Neuronal stem cell (in vitro differentiated cells): ENCODE measurements around the gene ORAI2.
"Not testable (repeated sequence)": the region's sequence is repeated elsewhere in the genome, so short reads cannot be mapped to it uniquely, and the experiment has no call there.

Source experiments
- DNase-seq: peaks from one replicate; pipeline ENCODE4 v3.0.0-alpha.2; 2013; ENCODE audit warnings: low spot score
- H2AFZ ChIP-seq: one replicate; pipeline ENCODE4 v1.6.1; 2013; ENCODE audit warnings: mild to moderate bottlenecking, low read length, inconsistent platforms
- H2AK5ac ChIP-seq: 2 replicates; pipeline ENCODE4 v1.6.1; 2013; ENCODE audit warnings: low read depth, mild to moderate bottlenecking, inconsistent platforms, low read length, moderate library complexity, mixed read lengths
- H2BK120ac ChIP-seq: 2 replicates; pipeline ENCODE4 v1.6.1; 2013; ENCODE audit warnings: low read depth, mild to moderate bottlenecking, inconsistent platforms, low read length, moderate library complexity, mixed read lengths
- H2BK12ac ChIP-seq: one replicate; pipeline ENCODE4 v1.6.1; 2013; ENCODE audit warnings: low read length, inconsistent platforms
- H2BK15ac ChIP-seq: 2 replicates; pipeline ENCODE4 v1.6.1; 2013; ENCODE audit warnings: mild to moderate bottlenecking, low read length, inconsistent platforms, mixed read lengths
- H2BK5ac ChIP-seq: one replicate; pipeline ENCODE4 v1.6.1; 2013; ENCODE audit warnings: inconsistent platforms, mild to moderate bottlenecking, low read length, moderate library complexity
- H3K14ac ChIP-seq: one replicate; pipeline ENCODE4 v1.6.1; 2013; ENCODE audit warnings: low read length, inconsistent platforms
- H3K18ac ChIP-seq: 2 replicates; pipeline ENCODE4 v1.6.1; 2013; ENCODE audit warnings: low read length, inconsistent platforms
- H3K23ac ChIP-seq: 2 replicates; pipeline ENCODE4 v1.6.1; 2013; ENCODE audit warnings: low read depth, mild to moderate bottlenecking, mixed read lengths, low read length, inconsistent platforms; ENCODE audit not compliant: poor library complexity
- H3K27ac ChIP-seq: replicated peaks from 3 replicates; pipeline ENCODE4 v1.5.1; 2013; ENCODE audit warnings: low read length, inconsistent platforms
- H3K27me3 ChIP-seq, 3 experiments: 2 replicates each; pipeline ENCODE4 v1.6.1; 2013; ENCODE audit warnings: low read length in 3 of 3, mild to moderate bottlenecking in 2 of 3, inconsistent platforms in 1 of 3, low read depth in 1 of 3, mixed read lengths in 1 of 3, moderate library complexity in 1 of 3; ENCODE audit not compliant: control insufficient read depth in 3 of 3, insufficient read depth in 3 of 3
- H3K36me3 ChIP-seq, 2 donors: replicated peaks in 1 of 2; 2 replicates each; pipeline ENCODE4 v1.6.1; 2013; ENCODE audit warnings: low read length in 2 of 2; ENCODE audit not compliant: control insufficient read depth in 2 of 2, insufficient read depth in 2 of 2
- H3K4ac ChIP-seq: 2 replicates; pipeline ENCODE4 v1.6.1; 2013; ENCODE audit warnings: inconsistent platforms, mild to moderate bottlenecking, low read length, moderate library complexity
- H3K4me1 ChIP-seq, 2 donors: 1 replicate in 1 of 2; 2 replicates in 1 of 2; pipeline ENCODE4 v1.6.1; 2013; ENCODE audit warnings: low read length in 2 of 2, low read depth in 1 of 2; ENCODE audit not compliant: control insufficient read depth in 2 of 2, insufficient read depth in 1 of 2
- H3K4me2 ChIP-seq: one replicate; pipeline ENCODE4 v1.6.1; 2013; ENCODE audit warnings: mild to moderate bottlenecking, low read length, inconsistent platforms; ENCODE audit not compliant: insufficient read depth, poor library complexity, severe bottlenecking
- H3K4me3 ChIP-seq, 2 donors: 2 replicates each; pipeline ENCODE4 v1.5.1; 2013; ENCODE audit warnings: low read length in 2 of 2, mild to moderate bottlenecking in 2 of 2, inconsistent platforms in 1 of 2, moderate library complexity in 1 of 2
- H3K79me1 ChIP-seq: one replicate; pipeline ENCODE4 v1.6.1; 2013; ENCODE audit warnings: low read depth, mild to moderate bottlenecking, inconsistent platforms, low read length, moderate library complexity
- H3K9ac ChIP-seq: one replicate; pipeline ENCODE4 v1.6.1; 2013; ENCODE audit warnings: mild to moderate bottlenecking, low read depth, low read length, inconsistent platforms; ENCODE audit not compliant: poor library complexity
- H3K9me3 ChIP-seq, 2 donors: replicated peaks in 1 of 2; 2 replicates each; pipeline versions ENCODE3 to v1.6.1; 2013; ENCODE audit warnings: low read length in 2 of 2, mild to moderate bottlenecking in 2 of 2, inconsistent platforms in 1 of 2, low read depth in 1 of 2, mixed read lengths in 1 of 2, moderate library complexity in 1 of 2; ENCODE audit not compliant: control insufficient read depth in 2 of 2, insufficient read depth in 1 of 2
- H4K8ac ChIP-seq: one replicate; pipeline ENCODE4 v1.6.1; 2013; ENCODE audit warnings: low read depth, mild to moderate bottlenecking, inconsistent platforms, low read length, moderate library complexity
- H4K91ac ChIP-seq: one replicate; pipeline ENCODE4 v1.6.1; 2013; ENCODE audit warnings: low read length, low read depth, mild to moderate bottlenecking, inconsistent platforms; ENCODE audit not compliant: poor library complexity
- WGBS, 2 donors: extraction: QIAGEN DNeasy Blood & Tissue Kit; methylation state at CpG; one replicate each; pipeline ENCODE4 v1.1.7; 2013; ENCODE audit warnings: missing lambda C conversion rate in 2 of 2, mixed read lengths in 1 of 2; ENCODE audit not compliant: insufficient read length in 2 of 2, insufficient replicate concordance in 1 of 2; ENCODE audit errors: extremely low coverage in 2 of 2; 5-methylcytosine and 5-hydroxymethylcytosine counted together

ORAI2 gene

GRCh38 chr7:102494026-102494425 lies 60.7 kb downstream of the ORAI2 start:
- H2AFZ ChIP-seq, DNase-seq, H3K4me3 ChIP-seq, H2BK12ac ChIP-seq, H3K4me2 ChIP-seq, H2BK5ac ChIP-seq, H3K79me1 ChIP-seq, H4K91ac ChIP-seq, H3K18ac ChIP-seq, H4K8ac ChIP-seq, H3K4me1 ChIP-seq, H2AK5ac ChIP-seq, H3K14ac ChIP-seq, H3K9me3 ChIP-seq, H2BK120ac ChIP-seq, H3K36me3 ChIP-seq, H3K27ac ChIP-seq, H3K27me3 ChIP-seq, H3K4ac ChIP-seq, H3K9ac ChIP-seq, H3K23ac ChIP-seq, H2BK15ac ChIP-seq: not testable (repeated sequence)
- no CpG with 5 or more reads among the region's 15 CpGs for whole genome bisulfite sequencing, 2 donors

DNA sequence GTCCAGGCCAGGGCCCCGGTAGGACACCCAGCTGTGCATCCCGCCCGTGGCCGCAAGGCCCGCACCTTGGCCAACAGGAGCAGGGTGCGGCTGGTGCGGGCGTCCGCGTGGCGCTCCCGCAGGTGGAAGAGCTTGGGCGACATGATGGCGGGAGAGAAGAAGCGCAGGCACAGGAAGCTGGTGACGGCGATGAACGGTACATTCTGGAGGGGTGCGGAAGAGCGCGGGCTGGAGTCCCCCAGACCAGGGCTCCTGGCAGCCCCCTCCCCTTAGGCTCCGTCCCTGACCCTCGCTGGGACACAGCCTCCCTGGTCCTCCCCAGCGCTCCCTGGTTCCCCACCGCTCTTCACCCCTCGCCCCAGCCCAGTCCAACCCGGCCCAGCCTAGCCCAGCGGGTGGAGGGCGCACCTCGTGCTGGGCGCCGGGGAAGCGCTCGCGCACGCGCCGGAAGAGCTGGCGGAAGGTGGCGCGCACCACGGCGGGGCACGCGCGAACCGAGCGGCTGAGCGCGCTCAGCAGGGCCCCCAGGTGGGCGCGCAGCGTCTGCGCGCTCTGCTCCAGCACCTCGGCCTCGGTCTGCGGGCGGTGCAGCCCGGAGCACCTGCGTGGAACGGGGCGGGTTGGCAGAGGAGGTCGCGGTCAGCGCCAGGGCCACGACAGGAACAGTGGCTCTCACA lies 61.2 kb downstream of the ORAI2 start:
- H2BK12ac ChIP-seq, H3K18ac ChIP-seq: not testable (repeated sequence)
- no CpG with 5 or more reads among the region's 67 CpGs for WGBS, 2 donors

DNA sequence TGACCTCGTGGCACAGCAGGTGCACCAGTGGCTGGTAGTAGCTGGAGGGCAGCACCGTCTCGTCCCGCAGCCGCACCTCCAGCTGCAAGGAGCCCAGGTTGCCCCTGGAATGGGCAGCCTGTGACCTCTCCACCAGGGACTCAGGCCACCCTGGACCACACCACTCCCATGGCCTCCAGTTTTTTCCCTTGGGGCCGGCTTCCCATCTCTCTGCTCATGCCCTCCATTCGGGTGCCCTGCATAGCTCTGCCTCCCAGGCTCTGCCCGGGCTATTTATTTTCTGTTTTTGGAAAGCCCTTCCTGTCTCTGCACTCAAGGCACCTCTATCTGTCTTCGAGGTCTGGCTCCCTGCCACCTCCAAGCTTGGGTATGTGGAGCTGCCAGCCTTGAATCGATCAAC lies 63.5 kb downstream of the ORAI2 start:
- not testable (repeated sequence) for H3K4me1 ChIP-seq, H2BK5ac ChIP-seq, H3K18ac ChIP-seq, H3K4ac ChIP-seq, H3K27me3 ChIP-seq, H3K4me3 ChIP-seq, H2AK5ac ChIP-seq, H3K9ac ChIP-seq, H3K27ac ChIP-seq, H3K14ac ChIP-seq, DNase-seq, H2AFZ ChIP-seq, H3K36me3 ChIP-seq, H3K79me1 ChIP-seq, H2BK15ac ChIP-seq, H3K23ac ChIP-seq, H4K8ac ChIP-seq, H2BK12ac ChIP-seq, H3K4me2 ChIP-seq, H3K9me3 ChIP-seq, H4K91ac ChIP-seq, H2BK120ac ChIP-seq
- no CpG with 5 or more reads among the region's 10 CpGs for WGBS, 2 donors

More for the DNA sequence above, 61.2 kb downstream of the ORAI2 start:
- not testable (repeated sequence) for H4K91ac ChIP-seq, H3K23ac ChIP-seq, H2AFZ ChIP-seq, H3K9ac ChIP-seq, H2BK15ac ChIP-seq, H2BK5ac ChIP-seq, H4K8ac ChIP-seq, H3K14ac ChIP-seq, H3K36me3 ChIP-seq, H3K4me3 ChIP-seq, H2BK120ac ChIP-seq, H3K9me3 ChIP-seq, H3K4me1 ChIP-seq, H3K4me2 ChIP-seq, H3K4ac ChIP-seq, H3K79me1 ChIP-seq, DNase-seq, H3K27ac ChIP-seq, H2AK5ac ChIP-seq, H3K27me3 ChIP-seq

DNA sequence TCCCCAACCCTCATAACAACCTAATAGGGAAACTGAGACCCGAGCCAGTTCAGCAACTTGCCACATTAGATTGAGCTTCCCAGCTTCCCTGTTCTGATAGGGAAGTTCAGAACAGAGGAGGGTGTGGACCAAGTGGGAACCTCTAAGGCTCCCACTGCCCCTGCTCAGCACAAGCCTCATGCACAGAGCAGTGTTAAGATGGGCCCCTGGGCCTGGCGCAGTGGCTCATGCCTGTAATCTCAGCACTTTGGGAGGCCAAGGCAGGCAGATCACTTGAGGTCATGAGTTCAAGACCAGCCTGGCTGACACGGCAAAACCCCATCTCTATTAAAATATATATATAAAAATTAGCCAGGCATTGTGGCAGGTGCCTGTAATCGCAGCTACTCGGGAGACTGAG lies 63.9 kb downstream of the ORAI2 start:
- WGBS, 2 donors, result no CpG with 5 or more reads among the region's 5 CpGs
- H3K27ac ChIP-seq, H4K91ac ChIP-seq: not testable (repeated sequence)

More for the DNA sequence above, 63.9 kb downstream of the ORAI2 start:
- H3K4me1 ChIP-seq, H2BK15ac ChIP-seq, H3K9me3 ChIP-seq, DNase-seq, H2BK12ac ChIP-seq, H3K9ac ChIP-seq, H3K14ac ChIP-seq, H3K27me3 ChIP-seq, H3K4me3 ChIP-seq, H2BK120ac ChIP-seq, H2BK5ac ChIP-seq, H2AK5ac ChIP-seq, H3K79me1 ChIP-seq, H3K4me2 ChIP-seq, H3K18ac ChIP-seq, H4K8ac ChIP-seq, H3K36me3 ChIP-seq, H2AFZ ChIP-seq, H3K23ac ChIP-seq, H3K4ac ChIP-seq: not testable (repeated sequence)
